Kidney tubule cell (primary cell): ENCODE measurements around the gene SLC7A8.
"Not testable (repeated sequence)": the region's sequence is repeated elsewhere in the genome, so short reads cannot be mapped to it uniquely, and the experiment has no call there.

Experiments used
- DNase-seq: peaks from one replicate; pipeline ENCODE4 v3.0.0-alpha.2; 2018; ENCODE audit warnings: low spot score

The SLC7A8 gene

DNA sequence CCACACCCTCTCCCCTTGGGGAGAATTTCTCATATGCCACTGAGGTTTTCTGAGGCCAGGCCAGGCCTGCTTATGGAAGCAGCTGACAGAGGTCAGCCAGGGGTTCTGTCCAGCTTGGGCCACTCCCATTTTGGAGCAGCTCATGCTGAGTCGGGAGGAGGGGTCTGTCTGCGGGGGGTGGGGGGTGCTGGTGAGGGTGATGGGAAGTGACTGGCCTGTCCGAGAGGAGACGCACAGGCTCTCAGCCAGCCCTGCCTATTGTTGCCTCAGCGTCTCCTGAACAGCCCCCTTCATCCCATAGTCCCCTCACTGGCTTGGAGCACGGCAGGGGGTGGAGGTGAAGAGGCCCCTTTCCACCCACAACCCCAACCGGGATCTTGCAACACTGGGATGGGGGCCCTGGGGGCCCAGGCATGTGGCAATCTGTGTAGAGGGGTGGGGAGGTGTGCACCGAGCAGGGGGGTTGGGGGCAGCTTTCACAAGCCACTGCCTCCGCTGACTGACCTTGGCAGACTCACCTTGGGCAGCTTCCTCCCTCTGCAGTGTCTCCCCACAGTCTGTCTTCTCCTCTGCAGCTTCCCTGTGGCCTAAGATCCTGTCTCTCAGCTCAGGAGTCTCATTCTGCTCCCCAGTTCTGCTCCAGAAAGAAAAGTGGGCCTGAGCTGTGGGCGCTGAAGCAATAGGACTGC lies 69.9 kb downstream of the SLC7A8 start:
- no peak for DNase-seq

DNA sequence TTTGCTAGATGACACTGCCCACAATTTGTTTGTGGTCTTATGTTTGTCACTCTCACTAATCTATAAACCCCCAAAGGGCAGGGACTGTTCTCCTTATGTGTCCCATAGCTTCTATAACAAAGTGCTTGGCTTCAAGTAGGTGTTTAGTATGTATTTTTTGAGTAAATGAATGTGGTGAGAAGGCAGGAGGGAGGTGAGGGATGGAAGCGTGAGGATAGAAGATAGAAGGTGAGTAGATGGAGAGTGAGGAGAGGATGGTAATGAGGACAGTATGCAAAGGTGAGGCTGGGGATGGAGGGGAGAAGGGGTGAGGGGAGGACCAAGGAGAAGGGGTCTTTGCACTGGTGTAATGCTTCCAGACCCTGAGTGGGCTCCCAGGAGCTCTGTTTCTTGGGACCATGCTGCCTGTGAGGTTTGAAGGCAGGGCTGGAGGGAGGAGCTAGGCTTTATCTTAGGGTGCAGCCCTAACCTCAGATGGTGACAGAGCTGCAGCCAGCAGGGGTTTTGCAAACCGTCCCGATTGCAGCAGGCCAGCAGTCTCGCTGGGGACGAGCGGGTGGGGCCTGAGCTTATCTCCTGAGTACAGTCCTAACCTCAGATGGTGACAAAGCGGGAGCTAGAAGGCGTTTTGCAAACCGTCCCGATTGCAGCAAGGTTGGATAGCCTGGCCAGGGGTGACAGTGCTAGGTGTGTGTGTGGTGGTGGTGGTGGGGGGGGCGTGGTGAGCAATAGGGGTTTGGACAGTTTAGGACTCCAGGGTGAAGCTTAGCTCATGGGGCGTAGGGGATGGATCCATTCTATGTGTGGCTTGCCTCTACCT lies 70.9 kb downstream of the SLC7A8 start:
- DNase-seq: no peak

DNA sequence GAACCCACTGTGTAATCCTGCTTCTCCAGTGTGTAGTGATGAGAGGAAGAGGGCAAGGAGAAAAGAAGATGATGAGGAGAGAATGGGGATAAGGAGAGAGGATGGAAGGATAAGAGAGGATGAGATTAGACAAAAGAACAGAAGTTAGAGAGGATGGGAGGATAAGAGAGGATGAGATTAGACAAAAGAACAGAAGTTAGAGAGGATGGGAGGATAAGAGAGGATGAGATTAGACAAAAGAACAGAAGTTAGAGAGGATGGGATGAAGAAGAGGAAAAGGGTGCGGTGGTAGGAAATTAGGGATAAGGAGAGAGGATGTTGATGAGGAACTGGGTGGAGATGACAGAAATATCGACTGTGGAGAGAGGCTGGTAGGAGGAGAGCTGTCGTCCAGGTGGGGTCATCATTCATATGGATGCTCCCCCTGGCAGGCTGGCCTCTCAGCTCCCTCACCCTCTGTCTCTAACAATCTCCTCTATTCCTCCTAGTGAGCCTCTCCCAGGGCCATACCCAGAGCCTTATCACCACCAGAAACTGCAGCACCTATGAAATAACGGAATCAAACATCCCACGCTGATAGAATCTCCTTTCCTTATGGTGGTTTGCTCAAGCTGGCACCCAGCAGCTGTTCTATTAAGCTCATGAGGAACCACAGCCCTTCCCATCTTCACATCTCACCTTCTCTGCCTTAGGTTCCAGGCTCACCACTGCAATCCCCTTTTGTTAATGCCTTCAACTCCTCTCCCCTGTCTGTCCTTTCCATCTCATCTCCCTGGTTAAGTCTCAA lies 72.7 kb downstream of the SLC7A8 start:
- DNase-seq: no peak

DNA sequence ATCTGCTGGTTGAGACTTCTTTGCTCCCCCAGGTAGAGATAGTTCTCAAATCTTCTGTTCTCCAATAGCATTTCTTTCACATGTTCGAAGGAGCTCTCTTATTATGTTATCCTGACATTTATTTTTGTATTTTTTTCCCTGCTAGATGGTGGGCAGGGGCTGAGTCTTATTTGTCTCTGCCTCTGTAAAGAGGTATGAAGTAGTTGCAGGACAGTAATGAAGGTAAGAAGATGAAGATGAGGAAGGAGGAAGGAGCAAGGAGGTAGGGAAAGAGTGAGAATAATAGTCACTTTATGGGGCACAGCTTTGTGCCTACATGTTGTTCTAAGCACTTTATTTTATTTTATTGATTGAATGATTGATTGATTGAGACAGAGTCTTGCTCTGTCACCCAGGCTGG lies 73.7 kb downstream of the SLC7A8 start:
- DNase-seq: no peak

DNA sequence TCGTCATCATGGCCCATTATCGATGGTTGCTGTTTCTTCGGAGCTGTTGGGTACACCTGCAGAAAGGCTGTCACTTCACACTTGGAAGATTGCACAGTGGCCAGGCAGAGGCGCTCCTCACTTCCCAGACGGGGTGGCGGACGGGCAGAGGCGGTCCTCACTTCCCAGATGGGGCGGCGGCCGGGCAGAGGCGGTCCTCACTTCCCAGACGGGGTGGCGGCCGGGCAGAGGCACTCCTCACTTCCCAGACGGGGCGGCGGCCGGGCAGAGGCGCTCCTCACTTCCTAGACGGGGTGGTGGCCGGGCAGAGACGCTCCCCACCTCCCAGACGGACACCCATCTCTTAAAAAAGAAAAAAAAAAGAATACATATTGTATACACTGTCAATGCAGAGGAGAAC lies 75.3 kb downstream of the SLC7A8 start:
- not testable (repeated sequence) for DNase-seq

DNA sequence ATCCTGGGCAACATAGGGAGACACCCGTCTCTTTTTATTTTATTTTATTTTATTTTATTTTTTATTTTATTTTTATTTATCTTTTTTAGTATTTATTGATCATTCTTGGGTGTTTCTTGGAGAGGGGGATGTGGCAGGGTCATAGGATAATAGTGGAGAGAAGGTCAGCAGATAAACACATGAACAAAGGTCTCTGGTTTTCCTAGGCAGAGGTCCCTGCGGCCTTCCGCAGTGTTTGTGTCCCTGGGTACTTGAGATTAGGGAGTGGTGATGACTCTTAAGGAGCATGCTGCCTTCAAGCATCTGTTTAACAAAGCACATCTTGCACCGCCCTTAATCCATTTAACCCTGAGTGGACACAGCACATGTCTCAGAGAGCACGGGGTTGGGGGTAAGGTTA lies 75.8 kb downstream of the SLC7A8 start:
- DNase-seq: not testable (repeated sequence)

DNA sequence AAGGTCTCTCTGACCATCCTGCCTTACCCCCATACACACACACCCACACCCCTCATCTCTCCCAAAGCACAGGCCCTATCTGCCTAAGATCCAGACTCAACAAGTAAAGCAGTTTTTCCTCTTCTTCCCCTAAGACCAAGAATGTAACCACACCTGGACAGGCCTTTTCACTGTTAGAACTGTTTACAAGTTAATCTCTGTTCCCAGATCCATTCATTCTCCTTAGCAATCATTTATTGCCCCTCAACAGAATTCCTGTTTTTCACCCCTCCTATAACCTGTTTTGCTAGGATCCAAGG lies 76.8 kb downstream of the SLC7A8 start:
- DNase-seq: no peak

DNA sequence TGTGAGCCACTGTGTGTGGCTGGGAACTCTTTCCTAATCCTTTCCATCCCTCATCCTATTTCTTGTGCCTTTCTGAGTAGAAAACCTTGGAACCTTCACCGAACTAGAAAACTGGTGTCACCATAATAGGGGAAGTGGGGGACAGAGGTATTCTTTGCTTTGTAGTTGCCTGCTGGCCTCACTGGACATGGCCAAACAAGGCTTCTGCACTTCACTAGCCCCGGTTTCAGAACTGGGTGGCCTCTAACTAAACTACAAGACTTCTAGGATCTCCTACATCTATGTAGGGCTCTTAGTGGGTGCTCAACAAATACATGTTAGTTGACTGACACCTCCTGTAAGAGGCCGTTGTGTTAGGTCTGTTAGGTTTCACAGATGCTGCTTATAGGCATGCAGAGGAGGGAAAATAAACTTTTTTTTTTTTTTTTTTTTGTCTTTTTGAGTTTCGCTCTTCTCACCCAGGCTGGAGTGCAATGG lies 78.1 kb downstream of the SLC7A8 start:
- DNase-seq: no peak

DNA sequence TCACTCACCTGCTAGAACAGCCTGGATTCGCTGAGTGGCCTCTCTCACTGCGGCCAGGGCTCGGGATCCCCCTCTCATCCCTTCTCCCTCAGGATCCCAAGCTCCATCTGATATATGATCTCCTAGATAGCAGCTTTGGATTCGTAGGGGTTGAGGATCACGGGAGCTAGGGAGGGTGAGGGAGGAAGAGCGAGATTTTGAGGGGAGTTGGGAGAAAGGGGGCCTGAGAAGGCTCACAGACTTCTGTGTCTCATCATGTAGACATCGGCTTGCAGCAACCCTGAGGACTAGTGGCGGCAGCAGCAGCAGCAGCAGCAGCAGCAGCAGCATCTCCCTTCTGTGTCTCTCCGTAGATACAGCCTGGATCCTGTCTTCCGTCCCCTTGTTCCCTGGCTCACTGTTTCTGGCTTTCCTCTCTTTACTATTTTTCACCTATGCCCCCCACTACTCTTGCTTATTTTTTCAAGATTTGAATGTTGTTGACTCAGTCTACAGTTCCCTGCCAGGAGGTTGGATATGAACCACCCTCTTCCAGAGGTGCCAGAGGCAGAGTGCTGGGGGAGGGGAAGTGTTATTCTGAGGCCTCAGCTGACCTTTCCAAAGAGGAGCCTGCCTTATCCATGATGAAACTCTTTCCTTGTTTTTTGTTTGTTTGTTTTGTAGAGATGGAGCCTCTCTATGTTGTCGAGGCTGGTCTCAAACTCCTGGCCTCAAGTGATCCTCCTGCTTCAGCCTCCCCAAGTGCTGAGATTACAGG lies 78.7 kb downstream of the SLC7A8 start, which contains the start of gene CIROP:
CIROP (minus strand) TSS at position 399 of the 757 bp plus-strand sequence; CDS start at position 330, 69 bp downstream.
- DNase-seq: no peak

DNA sequence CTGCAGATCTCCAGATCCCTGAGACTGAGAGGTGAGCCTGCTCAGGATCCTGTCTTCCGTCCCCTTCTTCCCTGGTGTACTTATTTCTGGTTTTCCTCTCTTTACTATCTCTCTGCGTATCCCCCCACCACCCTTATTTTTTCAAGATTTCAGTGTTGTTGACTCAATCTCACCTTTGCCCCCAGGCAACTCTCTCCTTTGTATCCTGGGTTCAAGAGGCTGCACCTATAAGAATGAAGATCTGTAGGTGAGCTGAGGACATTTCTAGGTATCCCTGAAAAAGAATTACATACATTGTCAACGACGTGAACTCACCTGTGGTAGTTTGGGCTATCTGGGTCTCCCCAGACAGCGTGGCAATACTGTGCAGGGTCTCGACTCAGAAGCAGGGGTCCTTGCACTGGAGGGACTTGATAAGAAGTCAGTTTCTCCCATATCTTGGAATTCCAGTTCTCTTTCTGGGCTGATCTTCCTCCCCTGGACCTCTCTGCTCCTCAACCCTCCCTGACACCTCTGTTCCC lies 79.3 kb downstream of the SLC7A8 start:
- no peak for DNase-seq

DNA sequence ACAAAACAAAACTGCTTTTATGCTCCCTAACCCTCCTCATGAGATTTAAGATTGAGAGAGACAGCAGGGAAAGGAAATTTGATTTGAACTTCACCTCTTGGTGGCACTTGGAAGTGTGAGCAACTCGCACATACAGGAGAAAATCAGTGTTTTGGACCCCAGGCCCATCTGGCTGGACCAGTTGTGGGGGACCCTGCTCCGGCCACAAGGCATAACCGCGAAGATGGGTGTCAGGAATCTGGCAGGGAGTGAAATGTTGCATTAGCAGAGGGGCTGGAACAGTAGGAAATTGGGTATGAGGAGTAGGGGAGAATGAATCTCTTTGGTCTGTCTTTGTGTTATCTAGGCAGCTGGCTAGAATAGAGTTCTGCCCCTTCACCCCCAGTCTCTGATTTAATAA lies 79.9 kb downstream of the SLC7A8 start:
- DNase-seq: no peak

DNA sequence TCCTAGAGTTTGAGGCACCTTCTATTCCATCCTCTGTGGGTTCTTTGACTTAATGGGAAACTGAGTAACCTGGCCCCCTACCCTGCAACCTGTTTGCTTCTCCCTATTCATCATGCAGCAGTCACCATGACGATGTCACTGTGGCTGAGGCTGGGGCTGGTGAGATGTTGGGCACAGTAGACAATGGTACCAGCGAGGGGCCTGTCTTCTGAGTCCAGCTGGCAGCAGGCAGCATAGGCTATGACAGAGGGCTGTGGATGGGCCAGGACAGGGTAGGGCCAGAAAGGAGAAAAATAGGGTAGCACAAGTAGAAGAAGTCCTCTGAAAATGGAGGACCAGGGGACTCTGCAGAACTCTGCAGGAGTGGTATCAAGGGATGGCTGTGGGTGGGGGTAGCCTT lies 80.7 kb downstream of the SLC7A8 start:
- DNase-seq: no peak

DNA sequence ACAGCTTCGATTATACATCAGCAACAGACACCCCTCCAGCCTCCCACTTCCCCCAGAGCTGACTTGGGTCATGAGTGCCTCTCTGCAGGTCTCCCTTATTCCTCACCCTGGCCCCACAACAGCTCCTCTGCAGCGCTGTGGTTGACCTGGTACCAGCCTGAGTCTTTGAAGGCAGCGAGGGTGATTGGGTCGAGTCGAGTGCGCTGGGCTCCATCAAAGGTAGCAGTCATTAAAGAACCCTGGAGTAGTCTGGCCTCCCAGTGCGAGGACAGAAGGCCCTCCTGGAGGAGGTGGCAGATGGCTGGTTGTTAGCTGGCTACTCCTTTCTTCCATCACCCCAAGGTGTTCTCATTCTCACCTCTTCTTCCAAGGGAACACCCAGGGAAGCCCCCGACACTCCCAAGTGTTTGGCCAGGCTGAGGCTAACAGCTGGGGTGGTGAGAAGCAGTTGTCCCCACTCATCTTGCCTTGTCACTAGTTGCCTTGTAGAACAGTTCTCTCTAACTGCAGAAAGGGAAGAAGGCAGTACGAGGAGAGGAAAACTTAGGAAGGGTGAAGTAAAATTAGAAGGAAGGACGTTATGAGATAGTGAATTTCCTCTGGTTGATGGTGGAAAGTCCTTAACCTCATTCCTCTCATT lies 81.4 kb downstream of the SLC7A8 start:
- no peak for DNase-seq

DNA sequence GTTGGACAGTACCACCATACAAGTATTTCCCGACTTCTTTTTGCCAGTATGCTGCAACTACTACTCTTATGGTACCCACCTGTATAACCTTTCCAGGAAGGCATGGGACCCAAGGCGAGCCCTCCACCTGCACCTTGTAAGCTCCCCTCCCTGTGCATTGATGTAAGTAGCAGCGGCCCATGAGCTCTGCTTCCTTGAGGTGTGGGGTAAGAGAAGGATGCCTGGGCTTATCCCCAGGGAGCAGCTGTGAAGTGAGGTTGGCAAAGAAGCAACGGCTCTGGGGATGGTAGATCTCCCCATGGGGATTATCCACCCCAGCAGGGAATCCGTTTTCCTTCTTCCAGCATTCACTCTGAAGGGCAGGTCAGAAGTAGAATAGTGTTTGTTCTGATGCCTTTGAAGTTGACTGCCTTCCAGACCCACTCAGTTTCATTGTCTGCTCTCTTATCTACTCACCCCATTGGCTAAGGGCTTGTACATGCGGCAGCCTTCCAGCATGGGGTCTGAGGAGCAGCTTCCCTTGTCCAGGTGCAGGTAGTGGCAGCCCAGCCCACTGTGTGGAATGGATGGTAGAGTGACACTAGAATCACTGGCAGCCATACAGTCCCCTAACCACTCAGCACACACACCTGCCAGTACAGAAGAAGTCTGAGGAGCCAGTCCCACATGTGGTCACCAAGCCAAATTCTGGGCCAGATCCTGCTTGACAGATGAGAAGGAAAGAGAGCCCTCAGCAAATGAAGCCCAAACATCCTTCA lies 82.1 kb downstream of the SLC7A8 start:
- no peak for DNase-seq

DNA sequence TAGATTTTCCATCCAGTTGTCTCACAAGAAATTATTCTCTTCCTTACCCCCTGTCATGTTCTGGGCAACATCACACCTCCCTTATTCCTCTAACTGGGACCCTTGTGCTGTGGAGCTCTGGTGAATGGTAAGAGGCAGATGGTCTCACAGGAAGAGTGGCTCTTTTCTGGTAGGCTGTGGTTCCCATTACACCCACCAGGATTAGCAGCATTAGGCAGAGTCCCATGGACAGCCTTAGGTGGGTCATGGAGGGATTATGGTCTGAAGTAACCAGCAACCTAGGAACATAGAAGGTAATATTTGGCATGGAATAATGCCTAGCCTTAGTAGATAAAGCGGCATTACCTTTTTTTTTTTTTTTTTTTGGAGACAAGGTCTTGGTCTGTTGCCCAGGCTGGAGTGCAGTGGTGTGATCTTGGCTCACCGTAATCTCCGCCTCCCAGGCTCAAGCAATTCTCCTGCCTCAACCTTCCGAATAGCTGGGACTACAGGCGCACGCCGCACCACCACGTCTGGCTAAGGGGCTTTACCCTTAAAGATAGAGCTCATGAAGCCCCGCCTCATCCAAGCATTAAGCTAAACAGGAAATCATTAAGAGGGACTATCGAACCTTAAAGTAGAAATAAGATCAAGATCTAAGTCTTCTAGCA lies 84.1 kb downstream of the SLC7A8 start:
- DNase-seq: no peak

DNA sequence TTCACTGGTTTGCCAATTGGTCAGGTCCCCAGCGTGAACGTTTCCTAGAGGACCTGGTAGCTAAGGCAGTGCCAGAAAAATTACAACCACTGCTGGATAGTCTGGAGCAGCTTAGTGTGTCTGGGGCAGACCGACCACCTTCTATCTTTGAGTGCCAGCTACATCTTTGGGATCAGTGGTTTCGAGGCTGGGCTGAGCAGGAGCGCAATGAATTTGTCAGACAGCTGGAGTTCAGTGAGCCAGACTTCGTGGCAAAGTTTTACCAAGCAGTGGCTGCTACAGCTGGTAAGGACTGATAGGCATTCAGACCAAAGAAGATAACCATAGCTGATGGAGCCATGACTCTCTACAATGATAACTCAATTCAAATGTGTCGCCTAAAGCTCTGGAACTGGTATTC lies 85.7 kb downstream of the SLC7A8 start:
- no peak for DNase-seq

DNA sequence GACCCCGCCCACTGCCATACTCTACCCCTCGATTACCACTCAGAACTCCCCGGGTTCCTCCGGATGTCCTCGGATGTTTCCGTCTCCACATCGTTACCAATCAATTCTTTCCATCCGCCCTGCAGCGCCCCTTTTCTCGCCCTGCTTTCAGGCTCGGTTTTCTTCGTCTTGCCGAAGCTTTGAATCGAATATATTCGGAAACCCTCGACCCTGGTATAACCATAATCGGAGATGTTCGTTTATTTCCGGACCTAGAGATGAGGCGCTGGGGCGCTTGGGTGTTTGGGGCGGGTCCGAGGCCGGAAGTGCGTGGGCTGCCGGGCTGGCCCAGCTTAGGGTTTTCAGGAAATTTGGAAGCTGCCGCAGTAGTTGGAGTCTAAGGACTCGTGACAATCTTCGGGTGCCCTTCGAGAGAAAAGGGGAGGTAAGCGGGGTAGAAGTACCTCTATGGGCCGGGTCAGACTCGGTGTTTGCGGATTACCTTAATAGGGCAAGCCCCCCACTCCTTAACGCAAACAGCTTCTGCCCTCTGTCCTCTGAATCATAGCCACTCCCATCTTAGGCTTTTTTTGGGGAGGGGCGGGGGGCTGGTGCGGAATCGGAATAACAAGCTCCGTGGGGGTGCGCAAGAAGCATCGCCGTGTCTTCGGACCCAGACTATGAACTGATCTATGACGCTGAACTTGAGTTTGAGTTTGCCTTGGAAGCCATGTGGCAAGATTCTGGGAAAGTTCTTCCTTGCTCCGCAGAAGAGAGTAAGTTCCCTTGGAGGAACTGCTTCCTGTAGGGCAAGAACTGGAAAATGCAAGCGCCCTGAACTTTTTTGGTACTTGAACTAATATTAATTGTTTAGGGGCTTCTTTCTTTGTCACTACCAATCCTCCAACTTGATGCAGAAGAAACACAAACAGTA lies 88.0 kb downstream of the SLC7A8 start, which contains the start of gene C14orf119:
C14orf119 (plus strand) TSS at position 310 of the 913 bp plus-strand sequence. CDS start 2,154 bp downstream, outside the sequence.
- peak; percentile 100 for DNase-seq

DNA sequence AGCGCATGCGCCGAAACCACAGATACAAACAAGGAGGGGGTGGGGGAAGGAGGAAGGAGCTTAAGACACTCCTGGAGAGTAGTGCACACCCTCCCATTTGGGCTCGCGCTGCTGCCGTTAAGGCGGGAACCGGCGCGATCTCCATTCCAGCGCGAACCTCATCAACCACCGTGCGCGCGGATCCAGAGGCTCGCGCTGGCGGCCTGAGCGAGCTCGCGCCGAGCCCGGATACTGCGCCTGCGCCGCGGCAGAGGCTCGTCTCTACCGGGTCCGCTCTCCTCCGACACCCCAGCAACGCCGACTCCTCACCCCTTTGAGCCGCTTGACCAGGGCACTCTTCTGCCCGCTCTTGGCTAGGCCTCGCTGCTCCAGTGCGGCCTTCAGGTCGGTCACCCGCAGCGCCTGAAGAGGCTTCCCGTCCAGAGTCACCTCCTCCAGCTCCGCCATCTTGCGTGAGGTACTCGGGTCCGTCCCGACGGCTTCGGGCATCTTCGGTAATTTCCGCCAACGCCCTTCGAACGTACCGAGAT lies 88.7 kb downstream of the SLC7A8 start, which contains the start of gene ACIN1:
ACIN1 (minus strand) TSS at position 471 of the 530 bp plus-strand sequence; CDS start at position 447, 24 bp downstream.
- DNase-seq: peak; percentile 83
